Renal cortical epithelial cell (primary cell): ENCODE results near the gene ZER1. TPM values are rescaled to one million over a fixed set of nuclear protein-coding genes. Genes with fewer than 3 reads are reported as not detected.
"Not testable (repeated sequence)": the region's sequence is repeated elsewhere in the genome, so short reads cannot be mapped to it uniquely, and the experiment has no call there.

ENCODE experiments used
- DNase-seq: peaks from one replicate; pipeline ENCODE4 v3.0.0-alpha.2; 2011; ENCODE audit warnings: low read depth
- total RNA-seq: library from RNA; depleted of rRNA; stranded (reverse); fragments of >200 nt; gene quantifications from 2 replicates; pipeline ENCODE4 v1.2.3, GENCODE V29; 2014

The ZER1 gene
- total RNA-seq, 1 donor from 2014 or later = 44.2 TPM

GRCh38 chr9:128715436-128715750 lies 56.3 kb downstream of the ZER1 start:
- no peak for DNase-seq

GRCh38 chr9:128714586-128715435 lies 56.9 kb downstream of the ZER1 start:
- no peak for DNase-seq

- DNase-seq = no peak
Observed at GRCh38 chr9:128713941-128714573, 57.7 kb downstream of the ZER1 start.

DNA sequence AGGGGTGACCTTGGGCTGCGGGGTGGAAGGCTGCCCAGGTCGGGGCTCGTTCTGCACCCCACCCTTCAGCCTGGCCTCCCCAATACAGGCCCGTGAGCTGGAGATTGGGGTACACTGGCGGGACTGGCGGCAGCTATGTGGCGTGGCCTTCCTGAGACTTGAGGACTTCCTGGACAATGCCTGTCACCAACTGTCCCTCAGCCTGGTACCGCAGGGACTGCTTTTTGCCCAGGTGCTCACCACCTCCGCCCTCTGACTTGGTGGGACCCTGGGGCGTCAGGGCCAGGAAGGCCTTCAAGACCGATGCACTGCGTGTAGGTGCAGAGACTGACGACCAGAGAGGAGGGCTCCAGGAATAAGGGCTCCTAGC lies 58.3 kb downstream of the ZER1 start:
- DNase-seq = no peak

GRCh38 chr9:128712451-128713410 lies 59.0 kb downstream of the ZER1 start:
- no peak for DNase-seq

DNA sequence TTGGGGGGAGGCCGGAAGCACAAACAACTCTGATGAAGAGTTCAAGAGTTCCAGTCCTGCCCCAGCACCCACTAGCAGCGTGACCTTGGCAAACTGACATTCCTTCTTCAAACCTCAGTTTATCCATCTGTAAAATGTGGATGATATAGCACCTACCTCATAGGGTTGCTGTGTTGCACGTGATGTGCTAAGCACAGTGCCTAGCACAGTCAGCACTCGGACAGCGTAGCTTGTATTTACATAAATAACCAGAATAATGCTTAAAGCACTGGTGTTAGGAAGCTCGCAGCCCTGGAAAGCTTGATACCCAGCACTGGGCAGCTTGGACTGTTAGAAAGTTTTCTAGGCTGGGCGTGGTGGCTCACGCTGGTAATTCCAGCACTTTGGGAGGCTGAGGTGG lies 64.3 kb downstream of the ZER1 start:
- no peak for DNase-seq

DNA sequence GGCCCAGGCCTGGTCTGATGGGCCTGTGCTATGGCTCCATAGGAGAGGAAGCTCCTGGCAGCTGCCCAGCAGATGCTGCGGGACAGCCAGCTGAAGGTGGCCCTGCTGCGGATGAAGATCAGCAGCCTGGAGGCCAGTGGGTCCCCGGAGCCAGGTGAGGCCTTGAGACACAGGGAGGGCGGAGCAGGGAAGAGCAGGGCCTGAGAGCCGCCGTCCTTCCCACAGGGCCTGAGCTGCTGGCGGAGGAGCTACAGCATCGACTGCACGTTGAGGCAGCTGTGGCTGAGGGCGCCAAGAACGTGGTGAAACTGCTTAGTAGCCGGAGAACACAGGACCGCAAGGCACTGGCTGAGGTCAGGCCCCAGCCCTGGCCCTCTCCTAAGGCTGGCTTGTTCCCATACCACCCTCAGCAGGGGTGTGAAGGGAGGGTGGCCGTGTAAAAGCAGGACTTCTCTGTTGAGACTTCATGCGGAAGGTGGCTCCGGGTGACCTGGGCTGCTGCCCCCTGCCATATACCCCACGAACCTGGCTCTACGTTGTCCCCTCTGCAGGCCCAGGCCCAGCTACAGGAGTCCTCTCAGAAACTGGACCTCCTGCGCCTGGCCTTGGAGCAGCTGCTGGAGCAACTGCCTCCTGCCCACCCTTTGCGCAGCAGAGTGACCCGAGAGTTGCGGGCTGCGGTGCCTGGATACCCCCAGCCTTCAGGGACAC lies 64.9 kb downstream of the ZER1 start:
- DNase-seq = no peak

DNA sequence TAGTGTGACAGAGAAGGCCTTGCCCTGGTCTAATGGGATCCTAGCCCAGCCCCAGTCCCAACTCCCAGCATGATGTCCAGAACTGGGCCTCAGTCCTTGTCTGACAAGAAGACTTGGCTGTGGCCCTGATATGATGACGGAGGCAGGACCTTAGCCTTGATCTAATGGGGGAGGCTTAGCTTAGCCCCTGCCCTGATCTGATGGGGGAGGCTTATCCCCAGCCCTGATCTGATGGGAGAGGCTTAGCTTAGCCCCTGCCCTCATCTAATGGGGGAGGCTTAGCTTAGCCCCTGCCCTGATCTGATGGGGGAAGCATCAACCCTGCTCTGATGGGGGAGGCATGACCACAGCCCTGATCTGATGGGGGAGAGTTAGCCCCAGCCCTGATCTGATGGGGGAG lies 65.7 kb downstream of the ZER1 start:
- DNase-seq = no peak

- DNase-seq = no peak
Observed at GRCh38 chr9:128705051-128705965, 66.4 kb downstream of the ZER1 start.

DNA sequence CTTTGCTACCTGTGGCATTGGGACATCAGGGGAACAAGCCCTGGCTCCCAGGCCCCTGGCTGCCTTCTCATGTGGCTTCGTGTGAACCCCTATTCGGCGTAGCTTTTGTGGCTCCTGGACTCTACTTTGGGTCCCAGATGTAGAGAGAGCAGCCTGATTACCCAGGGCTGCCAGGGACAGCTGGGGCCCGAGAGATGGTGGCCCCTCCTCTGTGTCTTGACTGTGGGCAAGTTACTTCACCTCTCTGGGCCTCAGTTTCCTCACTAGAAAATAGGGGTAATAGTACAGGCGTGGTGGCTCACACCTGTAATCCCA lies 67.4 kb downstream of the ZER1 start:
- no peak for DNase-seq

GRCh38 chr9:128703616-128704355 lies 67.9 kb downstream of the ZER1 start:
- no peak for DNase-seq

- DNase-seq = no peak
Observed at GRCh38 chr9:128702949-128703615, 68.6 kb downstream of the ZER1 start.

- peak; percentile 43 for DNase-seq
Observed at GRCh38 chr9:128702445-128702948, 69.2 kb downstream of the ZER1 start, which contains the start of gene PKN3. Gene PKN3, plus strand, starts transcription at chr9:128702503. Its CDS starts 413 bp downstream, at chr9:128702916.

DNA sequence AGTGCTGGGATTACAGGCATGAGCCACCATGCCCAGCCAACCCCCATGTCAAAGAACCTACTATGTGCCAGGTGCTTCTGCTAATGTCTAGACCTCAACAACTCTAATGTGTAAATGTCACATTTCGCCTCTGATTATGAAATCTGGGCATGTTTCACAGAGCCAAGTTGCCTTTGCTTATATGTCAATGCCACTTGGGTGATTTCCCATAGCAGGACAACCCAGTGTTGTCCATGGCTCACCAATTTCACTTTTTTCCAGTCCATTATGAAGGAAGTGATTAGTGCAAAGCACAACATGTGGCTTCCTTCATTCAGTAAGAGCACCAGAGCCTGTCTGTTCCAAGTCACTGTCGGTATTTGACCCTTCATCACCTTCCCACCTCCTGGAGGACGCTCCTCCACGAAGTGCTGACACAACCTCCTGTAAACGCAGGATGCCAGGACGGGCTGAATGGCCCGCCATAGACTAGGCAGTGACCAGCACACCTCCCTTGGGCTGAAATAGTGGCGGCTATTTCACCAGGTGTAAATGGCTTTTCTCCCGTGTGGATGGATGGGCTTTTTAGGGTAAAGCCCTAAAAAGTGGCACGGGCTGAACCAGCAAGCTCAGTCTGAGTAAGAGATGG lies 70.4 kb downstream of the ZER1 start:
- DNase-seq = peak; percentile 64

- not testable (repeated sequence) for DNase-seq
Observed at GRCh38 chr9:128699096-128699795, 72.5 kb downstream of the ZER1 start.

- no peak for DNase-seq
Observed at GRCh38 chr9:128696923-128697707, 74.6 kb downstream of the ZER1 start.

GRCh38 chr9:128694344-128694743 lies 77.4 kb downstream of the ZER1 start:
- DNase-seq = no peak
